HUES6 (cell line): ENCODE measurements around the gene CFAP97D2.
"Not testable (repeated sequence)": the region's sequence is repeated elsewhere in the genome, so short reads cannot be mapped to it uniquely, and the experiment has no call there.

Experiments used
- H3K27ac ChIP-seq: 2 replicates; pipeline ENCODE4 v1.7.0; 2013; ENCODE audit warnings: low read depth, mild to moderate bottlenecking, low read length, inconsistent platforms
- H3K27me3 ChIP-seq: 2 replicates; pipeline ENCODE4 v1.6.1; 2013; ENCODE audit warnings: low read length; ENCODE audit not compliant: control insufficient read depth, insufficient read depth
- H3K36me3 ChIP-seq: 2 replicates; pipeline ENCODE4 v1.6.1; 2013; ENCODE audit warnings: low read length; ENCODE audit not compliant: control insufficient read depth, insufficient read depth
- H3K4me1 ChIP-seq: 2 replicates; pipeline ENCODE4 v1.6.1; 2013; ENCODE audit warnings: low read length; ENCODE audit not compliant: control insufficient read depth, insufficient read depth
- H3K4me3 ChIP-seq: 2 replicates; pipeline ENCODE4 v1.5.1; 2013; ENCODE audit warnings: low read depth, low read length
- H3K9ac ChIP-seq: one replicate; pipeline ENCODE4 v1.6.1; 2013; ENCODE audit warnings: mild to moderate bottlenecking, low read length
- H3K9me3 ChIP-seq: 2 replicates; pipeline ENCODE4 v1.6.1; 2013; ENCODE audit warnings: low read depth, low read length; ENCODE audit not compliant: control insufficient read depth, insufficient read depth

The CFAP97D2 gene

DNA sequence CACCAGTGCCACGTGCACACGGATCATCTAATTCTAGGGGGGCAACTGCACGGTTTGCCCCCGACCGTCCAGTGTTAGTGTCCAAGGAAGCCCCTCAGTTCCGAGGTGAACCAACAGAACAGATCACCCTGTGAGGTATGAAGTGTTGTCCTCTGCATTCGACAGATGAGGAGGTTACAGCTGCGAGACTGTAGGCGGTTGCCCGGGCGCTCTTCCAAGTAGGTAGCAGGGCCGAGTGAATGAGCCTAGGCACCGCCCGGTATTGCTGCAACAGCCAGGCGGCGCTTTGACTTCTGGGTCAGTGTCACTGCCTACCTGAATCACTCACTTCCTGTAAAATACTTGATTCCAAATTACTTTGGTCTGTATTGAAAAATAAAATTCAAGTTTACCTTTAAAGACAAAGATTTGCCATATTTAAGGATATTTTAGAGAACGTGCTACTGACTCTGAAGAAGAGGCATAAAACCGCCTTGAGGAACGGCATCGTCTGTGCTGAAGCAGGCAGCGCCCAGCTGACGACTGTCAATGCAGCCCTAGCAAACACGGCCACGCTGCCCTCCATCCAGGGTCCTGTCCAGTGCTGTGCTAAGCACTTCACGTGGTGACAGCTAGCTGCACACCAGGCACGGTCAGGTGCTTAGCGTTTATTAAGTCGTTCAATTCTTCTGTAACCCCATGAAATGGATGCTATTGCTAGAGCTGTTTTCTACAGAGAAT, 27.3 kb upstream of the CFAP97D2 start:
- H3K27me3 ChIP-seq, result no peaks in the 10 kb centered on the region
- H3K36me3 ChIP-seq, result no peaks in the 10 kb centered on the region
- H3K27ac ChIP-seq, result no peak overlapping the region
- H3K9me3 ChIP-seq, result no peaks in the 10 kb centered on the region
- no peak overlapping the region for H3K4me3 ChIP-seq
- H3K4me1 ChIP-seq, result no peaks in the 10 kb centered on the region
- H3K9ac ChIP-seq, result no peak overlapping the region

DNA sequence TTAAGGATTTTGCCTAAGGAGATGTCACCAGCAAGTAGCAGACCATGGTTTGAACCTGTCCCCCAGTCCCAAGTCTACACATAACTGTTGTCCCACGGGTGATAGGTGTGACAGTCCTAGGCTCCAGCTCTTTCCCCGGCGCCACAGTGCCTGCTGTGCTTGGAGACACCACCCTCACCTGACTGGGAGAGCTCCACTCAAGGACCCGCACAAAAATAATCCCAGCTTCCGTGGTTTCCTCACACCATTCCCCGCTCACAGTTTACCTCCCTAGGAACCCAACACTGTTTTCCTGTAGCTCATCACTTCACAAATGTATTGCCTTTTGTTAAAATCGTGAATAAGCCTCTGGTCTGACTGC, 26.8 kb upstream of the CFAP97D2 start:
- H3K4me3 ChIP-seq, result no peak overlapping the region
- no peaks in the 10 kb centered on the region for H3K9me3 ChIP-seq
- H3K27me3 ChIP-seq, result no peaks in the 10 kb centered on the region
- no peak overlapping the region for H3K9ac ChIP-seq
- no peaks in the 10 kb centered on the region for H3K36me3 ChIP-seq
- H3K27ac ChIP-seq, result no peak overlapping the region
- H3K4me1 ChIP-seq, result no peaks in the 10 kb centered on the region

DNA sequence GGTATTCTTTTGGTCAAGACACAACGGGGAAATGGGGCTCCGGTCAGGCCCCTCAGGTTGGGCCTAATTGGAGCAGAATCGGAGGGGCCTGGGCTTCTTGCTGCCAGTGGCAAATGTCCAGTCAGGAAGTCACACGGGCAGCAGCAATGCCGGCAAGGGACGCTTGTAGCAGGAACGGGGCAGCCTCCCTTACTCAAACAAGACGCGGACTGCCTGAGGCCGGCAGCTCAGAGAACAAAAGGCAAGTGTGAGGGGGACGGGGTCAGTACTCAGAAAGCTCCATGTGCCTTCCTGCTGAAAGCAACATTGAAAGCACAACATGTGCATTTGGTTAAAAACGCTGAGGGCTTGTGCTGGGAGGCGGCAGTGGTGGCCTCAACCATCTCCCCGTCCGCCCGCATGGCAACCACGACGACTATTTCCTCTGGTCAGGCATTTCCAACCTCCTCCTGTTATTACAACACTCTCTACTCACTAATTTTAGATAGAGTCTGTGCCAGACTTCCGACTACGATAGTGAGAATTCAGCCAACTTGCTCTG, 26.2 kb upstream of the CFAP97D2 start:
- H3K9me3 ChIP-seq, result no peaks in the 10 kb centered on the region
- H3K4me1 ChIP-seq, result no peaks in the 10 kb centered on the region
- no peak overlapping the region for H3K4me3 ChIP-seq
- H3K27ac ChIP-seq, result no peak overlapping the region
- no peak overlapping the region for H3K9ac ChIP-seq
- H3K36me3 ChIP-seq, result no peaks in the 10 kb centered on the region
- no peaks in the 10 kb centered on the region for H3K27me3 ChIP-seq

DNA sequence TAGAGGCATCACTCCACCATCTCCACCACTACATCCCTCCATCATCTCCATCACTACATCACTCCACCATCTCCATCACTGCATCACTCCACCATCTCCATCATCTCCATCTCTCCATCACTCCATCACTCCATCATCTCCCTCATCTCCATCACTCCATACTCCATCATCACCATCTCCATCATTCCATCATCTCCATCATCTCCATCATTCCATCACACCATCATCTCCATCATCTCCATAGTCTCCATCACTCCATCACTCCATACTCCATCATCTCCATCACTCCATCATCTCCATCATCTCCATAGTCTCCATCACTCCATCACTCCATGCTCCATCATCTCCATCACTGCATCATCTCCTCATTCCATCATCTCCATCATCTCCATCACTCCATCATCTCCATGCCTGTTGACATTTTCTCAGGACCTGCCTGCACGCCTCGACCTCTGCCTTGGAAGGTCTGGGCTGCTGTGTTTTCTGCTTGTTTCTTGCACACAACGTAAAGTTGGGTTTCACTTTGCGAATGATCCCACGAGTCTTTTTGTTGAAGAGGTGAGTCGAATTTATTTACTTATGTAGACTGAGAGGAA, 25.5 kb upstream of the CFAP97D2 start:
- H3K27me3 ChIP-seq, result no peaks in the 10 kb centered on the region
- H3K9ac ChIP-seq, result no peak overlapping the region
- H3K9me3 ChIP-seq, result no peaks in the 10 kb centered on the region
- no peak overlapping the region for H3K4me3 ChIP-seq
- no peaks in the 10 kb centered on the region for H3K4me1 ChIP-seq
- H3K27ac ChIP-seq, result no peak overlapping the region
- H3K36me3 ChIP-seq, result no peaks in the 10 kb centered on the region

DNA sequence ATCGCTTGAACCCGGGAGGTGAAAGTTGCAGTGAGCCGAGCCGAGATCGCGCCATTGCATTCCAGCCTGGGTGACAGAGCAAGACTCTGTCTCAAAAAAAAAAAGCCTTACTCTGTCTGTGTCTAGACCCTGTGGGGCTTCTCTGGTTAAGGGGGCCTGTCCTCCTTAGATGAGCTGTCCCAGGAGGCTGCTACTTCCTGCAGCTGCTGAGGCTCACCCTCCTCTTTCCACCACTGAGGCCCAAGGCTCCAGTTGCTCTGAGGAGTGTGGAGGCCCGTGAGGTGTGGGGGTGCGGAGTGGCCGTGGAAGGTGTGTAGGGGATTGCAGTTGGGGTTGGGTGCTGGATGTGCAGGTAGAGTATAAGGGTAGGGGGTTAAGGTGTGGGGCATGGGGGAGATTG, 24.6 kb upstream of the CFAP97D2 start:
- H3K27ac ChIP-seq, result no peak overlapping the region
- no peak overlapping the region for H3K4me3 ChIP-seq
- H3K27me3 ChIP-seq, result no peaks in the 10 kb centered on the region
- no peaks in the 10 kb centered on the region for H3K36me3 ChIP-seq
- H3K9me3 ChIP-seq, result no peaks in the 10 kb centered on the region
- H3K4me1 ChIP-seq, result no peaks in the 10 kb centered on the region
- H3K9ac ChIP-seq, result no peak overlapping the region

DNA sequence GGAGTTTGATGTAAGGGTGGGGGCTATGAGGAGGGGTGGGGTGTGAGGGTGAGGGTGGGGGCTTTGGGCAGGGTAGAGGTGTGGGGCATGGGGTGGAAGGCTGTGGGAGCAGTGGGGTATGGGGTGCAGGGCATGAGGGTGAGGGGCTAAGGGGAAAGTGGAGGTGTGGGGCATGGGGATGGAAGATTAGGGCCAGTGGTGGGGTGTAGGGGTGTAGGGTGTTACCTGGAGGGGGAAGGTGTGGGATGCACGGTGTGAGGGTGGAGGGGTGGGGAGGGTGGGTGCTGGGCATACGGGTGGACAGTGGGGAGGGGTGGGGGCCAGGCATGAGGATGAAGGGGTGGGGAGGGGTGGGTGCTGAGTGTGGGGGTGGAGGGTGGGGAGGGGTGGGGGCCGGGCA, 23.7 kb upstream of the CFAP97D2 start:
- H3K9ac ChIP-seq, result no peak overlapping the region
- H3K27ac ChIP-seq, result no peak overlapping the region
- no peaks in the 10 kb centered on the region for H3K9me3 ChIP-seq
- no peaks in the 10 kb centered on the region for H3K4me1 ChIP-seq
- no peaks in the 10 kb centered on the region for H3K36me3 ChIP-seq
- H3K4me3 ChIP-seq, result no peak overlapping the region
- H3K27me3 ChIP-seq, result no peaks in the 10 kb centered on the region

DNA sequence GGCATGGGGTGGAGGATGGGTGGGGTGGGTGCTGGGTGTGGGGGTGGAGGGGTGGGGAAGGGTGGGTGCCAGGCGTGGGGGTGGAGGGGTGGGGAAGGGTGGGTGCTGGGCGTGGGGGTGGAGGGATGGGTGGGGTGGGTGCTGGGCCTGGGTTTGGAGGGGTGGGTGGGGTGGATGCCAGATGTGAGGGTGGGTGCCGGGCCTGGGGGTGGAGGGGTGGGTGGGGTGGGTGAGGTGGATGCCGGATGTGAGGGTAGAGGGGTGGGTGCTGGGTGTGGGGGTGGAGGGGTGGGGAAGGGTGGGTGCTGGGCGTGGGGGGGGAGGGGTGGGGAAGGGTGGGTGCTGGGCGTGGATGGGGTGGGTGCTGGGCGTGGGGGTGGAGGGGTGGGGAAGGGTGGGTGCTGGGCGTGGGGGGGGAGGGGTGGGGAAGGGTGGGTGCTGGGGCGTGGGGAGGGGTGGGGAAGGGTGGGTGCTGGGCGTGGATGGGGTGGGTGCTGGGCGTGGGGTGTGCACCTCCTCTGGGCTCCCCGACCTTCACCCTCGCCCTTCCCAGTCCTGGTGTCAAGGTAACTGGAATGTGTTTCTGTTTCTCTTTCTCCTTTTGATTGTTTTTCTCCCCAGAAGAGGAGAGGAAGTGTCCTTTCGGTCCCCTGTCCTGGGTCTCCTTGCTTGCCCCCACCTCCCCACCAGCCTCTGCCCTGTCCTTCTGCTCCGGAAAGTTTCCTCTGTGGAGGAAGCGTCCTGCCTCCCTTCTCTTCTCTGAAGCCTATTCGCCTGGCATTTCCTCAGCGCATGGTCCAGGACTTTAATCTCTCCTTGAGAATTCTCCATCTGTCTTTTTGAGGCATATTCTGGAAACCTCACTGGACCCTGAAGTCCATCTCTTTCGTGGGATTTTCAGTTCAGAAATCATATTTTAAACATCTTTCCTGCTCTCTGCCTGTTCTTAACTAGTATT, 22.9 kb upstream of the CFAP97D2 start:
- Histone ChIP-seq H3K9ac (no peak overlapping the region), H3K4me1 (no peaks in the 10 kb centered on the region)

DNA sequence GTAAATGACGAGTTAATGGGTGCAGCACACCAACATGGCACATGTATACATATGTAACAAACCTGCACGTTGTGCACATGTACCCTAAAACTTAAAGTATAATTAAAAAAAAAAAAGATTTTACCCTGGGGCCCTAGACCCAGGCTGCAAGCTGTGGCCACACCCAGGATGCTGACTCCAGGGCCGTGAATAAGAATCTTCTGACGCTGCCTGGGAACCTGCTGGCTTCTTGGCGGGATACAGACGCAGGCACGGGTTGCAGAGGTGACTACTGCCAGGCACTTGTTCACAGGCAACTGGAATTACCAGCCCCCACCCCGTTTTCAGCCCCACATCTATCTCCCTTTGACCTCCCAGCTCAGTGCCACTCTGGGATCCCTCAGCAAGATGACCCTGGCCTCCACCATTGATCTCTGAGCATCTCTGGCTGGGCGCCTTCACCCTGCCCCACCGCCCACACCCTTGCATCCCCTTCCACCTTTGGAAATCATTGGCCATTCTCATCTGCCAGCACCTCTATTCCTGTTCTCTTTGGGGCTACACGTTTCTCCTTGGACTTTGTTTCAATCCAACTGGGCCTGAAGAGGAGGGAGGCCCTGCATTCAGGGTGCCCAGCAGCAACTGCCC, 21.1 kb upstream of the CFAP97D2 start:
- peaks cover 6% of the 10 kb centered on the region; the same call in 1 of the 2 replicates for H3K27me3 ChIP-seq
- no peak overlapping the region for H3K27ac ChIP-seq
- H3K36me3 ChIP-seq, result no peaks in the 10 kb centered on the region
- peaks cover 5% of the 10 kb centered on the region; the same call in 1 of the 2 replicates for H3K4me1 ChIP-seq
- no peak overlapping the region for H3K9ac ChIP-seq
- H3K4me3 ChIP-seq, result no peak overlapping the region
- no peaks in the 10 kb centered on the region for H3K9me3 ChIP-seq

More for the DNA sequence above, 22.9 kb upstream of the CFAP97D2 start:
- Histone ChIP-seq H3K36me3 (no peaks in the 10 kb centered on the region), H3K9me3 (no peaks in the 10 kb centered on the region), H3K27me3 (peaks cover 4% of the 10 kb centered on the region; the same call in 1 of the 2 replicates), H3K27ac (no peak overlapping the region), H3K4me3 (no peak overlapping the region)

DNA sequence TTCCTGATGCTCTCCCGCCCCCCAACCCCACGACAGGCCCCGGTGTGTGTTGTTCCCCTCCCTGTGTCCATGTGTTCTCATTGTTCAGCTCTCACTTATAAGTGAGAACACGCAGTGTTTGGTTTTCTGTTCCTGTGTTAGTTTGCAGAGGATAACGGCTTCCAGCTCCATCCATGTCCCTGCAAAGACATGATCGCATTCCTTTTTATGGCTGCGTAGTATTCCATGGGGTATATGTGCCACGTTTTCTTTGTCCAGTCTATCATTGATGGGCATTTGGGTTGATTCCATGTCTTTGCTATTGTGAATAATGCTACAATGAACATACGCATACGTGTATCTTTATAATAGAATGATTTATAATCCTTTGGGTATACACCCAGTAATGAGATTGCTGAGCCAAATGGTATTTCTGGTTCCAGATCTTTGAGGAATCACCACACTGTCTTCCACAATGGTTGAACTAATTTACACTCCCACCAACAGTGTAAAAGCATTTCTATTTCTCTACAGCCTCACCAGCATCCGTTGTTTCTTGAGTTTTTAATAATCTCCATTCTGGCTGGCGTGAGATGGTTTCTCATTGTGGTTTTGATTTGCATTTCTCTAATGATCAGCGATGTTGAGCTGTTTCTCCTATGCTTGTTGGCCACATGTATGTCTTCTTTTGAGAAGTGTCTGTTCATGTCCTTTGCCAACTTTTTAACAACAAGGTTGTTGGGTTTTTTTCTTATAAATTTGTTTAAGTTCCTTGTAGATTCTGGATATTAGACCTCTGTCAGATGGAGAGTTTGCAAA, 20.0 kb upstream of the CFAP97D2 start:
- H3K9me3 ChIP-seq, H3K27ac ChIP-seq, H3K4me3 ChIP-seq, H3K4me1 ChIP-seq, H3K9ac ChIP-seq, H3K36me3 ChIP-seq, H3K27me3 ChIP-seq: not testable (repeated sequence)

DNA sequence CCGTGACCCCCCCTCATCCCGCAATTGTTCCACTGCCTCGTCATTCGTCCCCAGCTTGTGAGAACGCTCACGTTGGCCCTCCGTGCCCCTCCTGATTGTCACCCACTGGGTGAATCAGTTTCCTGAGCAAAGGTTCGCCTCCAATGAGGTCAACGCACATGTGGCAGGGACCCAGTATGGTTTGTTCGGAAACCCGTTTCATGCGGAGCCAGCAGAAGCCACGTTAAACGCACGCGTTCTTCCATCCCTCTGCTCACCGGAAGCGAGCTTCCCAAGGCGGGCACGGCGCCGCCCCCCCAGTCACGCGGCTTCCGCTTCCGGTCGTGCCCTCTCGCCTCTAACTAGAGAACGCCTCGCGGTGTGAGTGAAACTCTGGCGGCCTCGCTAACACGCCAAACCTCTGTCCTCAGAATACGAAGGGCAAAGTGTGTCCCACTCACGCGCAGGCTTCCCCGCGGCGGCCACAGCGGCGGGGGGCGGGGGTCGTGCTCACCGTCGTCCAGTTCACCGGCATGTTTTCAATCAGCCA, 18.0 kb upstream of the CFAP97D2 start:
- Histone ChIP-seq H3K9ac (no peak overlapping the region), H3K27ac (no peak overlapping the region), H3K4me3 (no peak overlapping the region), H3K27me3 (peaks cover 6% of the 10 kb centered on the region; the same call in 1 of the 2 replicates), H3K4me1 (peaks cover 5% of the 10 kb centered on the region; the same call in 1 of the 2 replicates), H3K36me3 (no peaks in the 10 kb centered on the region), H3K9me3 (no peaks in the 10 kb centered on the region)
